ENCODE measurements around the gene ZBTB11.

The ZBTB11 gene

DNA sequence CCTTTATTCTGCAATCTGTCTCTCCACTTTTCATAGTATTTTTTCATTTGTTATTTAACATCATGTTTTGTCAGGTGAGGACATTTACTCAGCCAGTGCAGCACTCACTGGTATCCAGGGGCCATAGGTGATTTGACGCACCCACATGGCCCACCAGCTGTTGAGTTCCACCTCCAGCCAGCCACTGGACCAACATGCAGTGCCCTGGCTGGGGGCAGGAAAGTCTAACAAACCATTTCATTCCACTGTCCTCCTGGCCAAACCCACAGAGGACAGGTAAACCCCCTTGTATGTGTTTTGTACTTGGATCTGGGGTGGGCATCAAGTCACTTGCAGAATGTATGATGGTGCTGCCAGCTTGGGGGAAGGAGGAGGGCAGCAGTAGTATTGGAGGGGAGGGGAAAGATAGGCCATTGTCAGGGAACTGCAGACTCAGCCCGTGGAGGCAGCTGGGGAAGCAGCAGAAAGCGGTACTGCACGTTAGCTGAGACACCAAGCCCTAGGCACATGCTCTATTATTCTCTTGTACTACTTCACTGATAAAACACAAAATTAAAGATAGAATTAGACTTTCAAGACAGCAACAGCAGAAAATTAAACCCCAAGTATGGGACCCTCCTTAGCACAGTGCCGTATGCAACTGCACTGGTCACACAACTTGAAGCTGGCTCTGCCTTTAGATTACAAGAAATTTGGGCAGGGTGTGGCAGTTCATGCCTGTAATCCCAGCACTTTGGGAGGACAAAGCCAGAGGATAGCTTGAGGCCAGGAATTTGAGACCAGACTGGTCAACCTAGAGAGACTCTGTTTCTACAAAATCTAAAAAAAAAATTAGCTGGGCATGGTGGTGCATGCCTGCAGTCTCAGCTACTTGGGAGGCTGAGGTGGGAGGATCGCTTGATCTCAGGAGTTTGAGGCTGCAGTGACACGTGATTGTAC, 25.0 kb upstream of the ZBTB11 start:
- no peak for TF ChIP-seq GATA3 (IDR thresholded peaks at IDR 0.05; ENCODE audit: low read depth, low read length)
- no peak for TF ChIP-seq GATA2 (IDR thresholded peaks at IDR 0.05; ENCODE audit: low read depth, low read length)

- TF ChIP-seq GATA3 (IDR thresholded peaks at IDR 0.05; ENCODE audit: low read depth, low read length) (no peak), GATA2 (IDR thresholded peaks at IDR 0.05; ENCODE audit: low read depth, low read length) (no peak)
Observed at GRCh38 chr3:101695779-101696372, 18.9 kb upstream of the ZBTB11 start.

GRCh38 chr3:101690972-101691371, 14.0 kb upstream of the ZBTB11 start:
- no peak for TF ChIP-seq GATA3 (IDR thresholded peaks at IDR 0.05; ENCODE audit: low read depth, low read length)
- no peak for TF ChIP-seq GATA2 (IDR thresholded peaks at IDR 0.05; ENCODE audit: low read depth, low read length)

DNA sequence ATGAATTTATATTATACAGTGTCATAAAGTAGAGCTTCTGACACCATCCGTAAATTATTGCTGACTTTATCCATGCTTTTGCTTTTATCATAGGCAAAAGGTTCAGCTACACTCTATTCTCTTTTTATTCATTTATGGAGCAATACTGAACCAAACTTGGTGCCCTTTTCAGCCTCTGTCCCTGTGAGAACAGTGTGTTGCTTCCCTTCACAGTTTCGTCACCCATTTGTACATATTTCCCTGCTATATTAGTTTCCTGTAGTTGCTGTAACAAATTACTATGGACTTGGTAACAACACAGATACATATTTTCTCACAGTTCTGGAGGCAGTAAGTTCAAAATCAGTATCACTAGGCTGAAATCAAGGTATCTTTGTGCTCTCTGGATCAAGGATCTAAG, 12.4 kb upstream of the ZBTB11 start:
- no peak for TF ChIP-seq GATA3 (IDR thresholded peaks at IDR 0.05; ENCODE audit: low read depth, low read length)
- TF ChIP-seq GATA2 (IDR thresholded peaks at IDR 0.05; ENCODE audit: low read depth, low read length): no peak

GRCh38 chr3:101687142-101687931, 10.4 kb upstream of the ZBTB11 start:
- no peak for TF ChIP-seq GATA2 (IDR thresholded peaks at IDR 0.05; ENCODE audit: low read depth, low read length)
- no peak for TF ChIP-seq GATA3 (IDR thresholded peaks at IDR 0.05; ENCODE audit: low read depth, low read length)

- TF ChIP-seq GATA2 (IDR thresholded peaks at IDR 0.05; ENCODE audit: low read depth, low read length) (no peak), GATA3 (IDR thresholded peaks at IDR 0.05; ENCODE audit: low read depth, low read length) (no peak)
Observed at GRCh38 chr3:101685870-101686307, 9.0 kb upstream of the ZBTB11 start.

- no peak for TF ChIP-seq GATA2 (IDR thresholded peaks at IDR 0.05; ENCODE audit: low read depth, low read length)
- no peak for TF ChIP-seq GATA3 (IDR thresholded peaks at IDR 0.05; ENCODE audit: low read depth, low read length)
Observed at GRCh38 chr3:101685050-101685400, 8.1 kb upstream of the ZBTB11 start.

DNA sequence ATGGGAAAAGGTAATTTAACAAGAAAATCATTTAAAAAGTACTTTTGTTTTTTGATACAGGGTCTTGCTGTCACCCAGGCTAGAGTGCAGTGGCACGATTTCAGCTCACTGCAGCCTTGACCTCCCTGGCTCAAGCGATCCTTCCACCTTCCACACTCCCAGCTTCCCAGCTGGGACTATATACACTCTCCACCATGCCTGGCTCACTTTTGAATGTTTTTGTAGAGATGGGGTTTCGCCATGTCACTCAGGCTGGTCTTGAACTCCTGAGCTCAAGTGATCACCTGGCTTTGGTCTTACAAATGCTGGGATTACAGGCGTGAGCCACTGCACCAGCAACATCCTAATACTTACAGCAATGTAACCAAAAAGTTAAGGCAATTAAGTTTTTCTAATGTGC, 3.5 kb upstream of the ZBTB11 start:
- TF ChIP-seq GATA3 (IDR thresholded peaks at IDR 0.05; ENCODE audit: low read depth, low read length) (no peak), GATA2 (IDR thresholded peaks at IDR 0.05; ENCODE audit: low read depth, low read length) (no peak)

- TF ChIP-seq GATA2 (IDR thresholded peaks at IDR 0.05; ENCODE audit: low read depth, low read length) (no peak), GATA3 (IDR thresholded peaks at IDR 0.05; ENCODE audit: low read depth, low read length) (no peak)
Observed at GRCh38 chr3:101677436-101678286, 729 bp upstream of the ZBTB11 start.

DNA sequence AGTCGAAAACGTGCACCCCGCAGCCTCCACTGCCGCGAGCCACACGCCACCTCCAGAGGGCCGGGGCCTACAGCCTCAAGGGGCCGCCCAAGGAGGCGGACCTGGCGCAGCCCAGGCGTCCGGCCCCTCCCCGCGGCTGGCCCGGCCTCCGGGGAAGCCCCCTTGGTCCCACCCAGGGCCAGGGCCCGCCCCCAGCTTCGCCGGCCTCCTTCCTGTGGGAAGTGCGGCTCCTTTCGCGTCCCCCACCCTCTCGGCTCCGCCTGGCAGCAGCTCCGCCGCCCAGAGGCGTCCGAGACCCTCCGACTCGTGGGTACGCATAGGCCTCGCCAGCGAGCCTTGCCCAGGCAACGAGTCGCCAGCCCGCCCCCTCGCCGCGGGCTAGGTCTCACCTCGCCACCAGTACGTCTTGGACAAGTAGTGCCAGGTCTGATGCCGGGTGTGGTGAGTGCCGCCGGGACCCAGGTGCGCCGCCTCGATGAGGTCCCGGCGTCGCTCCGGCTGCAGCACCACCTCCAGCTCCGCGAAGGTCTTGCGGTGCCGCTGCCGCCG, 642 bp downstream of the ZBTB11 start:
- no peak for TF ChIP-seq GATA3 (IDR thresholded peaks at IDR 0.05; ENCODE audit: low read depth, low read length)
- TF ChIP-seq GATA2 (IDR thresholded peaks at IDR 0.05; ENCODE audit: low read depth, low read length): no peak

GRCh38 chr3:101675709-101676215, 1.2 kb downstream of the ZBTB11 start:
- no peak for TF ChIP-seq GATA3 (IDR thresholded peaks at IDR 0.05; ENCODE audit: low read depth, low read length)
- TF ChIP-seq GATA2 (IDR thresholded peaks at IDR 0.05; ENCODE audit: low read depth, low read length): no peak

DNA sequence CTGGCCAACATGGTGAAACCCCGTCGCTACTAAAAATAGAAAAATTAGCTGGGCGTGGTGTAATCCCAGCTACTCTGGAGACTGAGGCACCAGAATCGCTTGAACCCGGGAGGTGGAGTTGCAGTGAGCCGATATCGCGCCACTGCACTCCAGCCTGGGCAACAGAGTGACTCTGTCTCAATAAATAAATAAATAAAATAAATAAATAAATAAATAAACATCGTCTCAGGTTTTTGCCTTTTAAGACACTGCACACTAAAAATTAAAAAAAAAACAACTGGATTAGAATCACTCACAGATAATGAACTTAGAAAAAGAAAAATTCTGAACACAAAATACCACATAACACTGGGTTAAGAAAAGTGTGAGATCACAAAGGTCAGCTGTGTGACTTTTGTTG, 2.4 kb downstream of the ZBTB11 start:
- no peak for TF ChIP-seq GATA2 (IDR thresholded peaks at IDR 0.05; ENCODE audit: low read depth, low read length)
- TF ChIP-seq GATA3 (IDR thresholded peaks at IDR 0.05; ENCODE audit: low read depth, low read length): no peak

GRCh38 chr3:101673953-101674352, 3.0 kb downstream of the ZBTB11 start:
- no peak for TF ChIP-seq GATA3 (IDR thresholded peaks at IDR 0.05; ENCODE audit: low read depth, low read length)
- no peak for TF ChIP-seq GATA2 (IDR thresholded peaks at IDR 0.05; ENCODE audit: low read depth, low read length)
